GF-D8 (cell line): Measurements from ENCODE around the gene AMT.

Experiments
- DNase-seq: peaks from one replicate; lab custom pipeline; 2025; lab: John Stamatoyannopoulos, UW

The AMT gene

DNA sequence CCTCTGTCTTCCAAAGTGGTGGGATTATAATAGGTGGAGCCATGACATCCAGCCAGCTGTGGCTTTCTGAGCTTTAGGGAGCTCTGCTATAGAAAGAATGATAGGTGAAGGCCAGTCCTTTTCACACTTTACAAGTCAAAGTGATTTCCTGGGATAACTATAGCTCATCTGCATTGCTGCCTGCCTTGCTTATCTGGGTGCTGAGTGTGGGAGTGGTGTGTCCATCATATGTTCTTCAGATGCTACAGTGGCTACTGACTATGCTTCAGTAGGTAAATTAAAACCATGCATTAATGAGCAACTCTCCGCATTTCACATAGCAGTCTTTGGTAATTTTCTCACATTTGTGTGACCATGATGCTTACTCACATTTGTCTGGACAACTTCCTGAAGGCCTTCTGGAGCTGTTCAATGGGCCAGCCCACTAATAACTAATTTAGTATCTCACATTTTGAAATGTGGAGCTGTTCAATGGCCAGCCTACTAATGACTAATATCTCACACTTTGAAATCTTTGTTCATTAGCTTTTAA lies 33.9 kb downstream of the AMT start:
- no peak for DNase-seq

GRCh38 chr3:49387721-49388120 lies 34.6 kb downstream of the AMT start:
- no peak for DNase-seq

DNA sequence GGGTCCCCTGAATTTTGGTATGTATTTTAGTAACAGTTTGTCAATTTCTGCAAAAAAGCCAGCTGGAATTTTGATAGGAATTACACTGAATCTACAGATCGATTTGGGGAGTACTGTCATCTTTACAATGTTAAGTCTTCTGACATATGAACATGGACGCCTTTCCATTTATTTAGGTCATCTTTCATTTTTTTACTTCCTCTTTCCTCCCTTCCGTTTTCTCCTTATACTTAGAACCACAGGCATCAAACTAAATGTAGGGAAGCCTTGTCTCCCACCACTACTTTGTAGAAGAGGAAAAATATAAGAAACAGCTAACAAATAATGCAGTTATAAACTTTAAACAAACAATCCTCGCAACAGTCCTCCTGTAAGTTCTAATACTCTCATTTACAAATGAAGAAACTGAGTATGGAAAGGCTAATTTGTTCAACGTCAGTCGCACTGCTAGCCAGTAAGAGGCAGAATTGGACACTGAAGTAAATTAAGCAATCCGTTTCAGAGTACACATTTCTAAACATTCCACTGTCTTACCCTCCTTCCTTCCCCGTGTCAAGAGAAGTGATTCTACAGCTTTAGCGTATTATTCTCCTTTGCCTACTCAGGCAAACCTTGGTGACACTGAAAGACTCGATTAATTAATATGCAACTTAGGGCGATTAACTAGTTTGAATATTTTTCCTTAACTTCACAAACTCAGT lies 36.1 kb downstream of the AMT start:
- peak; percentile 59 for DNase-seq

GRCh38 chr3:49385617-49386016 lies 36.7 kb downstream of the AMT start:
- DNase-seq, result no peak

DNA sequence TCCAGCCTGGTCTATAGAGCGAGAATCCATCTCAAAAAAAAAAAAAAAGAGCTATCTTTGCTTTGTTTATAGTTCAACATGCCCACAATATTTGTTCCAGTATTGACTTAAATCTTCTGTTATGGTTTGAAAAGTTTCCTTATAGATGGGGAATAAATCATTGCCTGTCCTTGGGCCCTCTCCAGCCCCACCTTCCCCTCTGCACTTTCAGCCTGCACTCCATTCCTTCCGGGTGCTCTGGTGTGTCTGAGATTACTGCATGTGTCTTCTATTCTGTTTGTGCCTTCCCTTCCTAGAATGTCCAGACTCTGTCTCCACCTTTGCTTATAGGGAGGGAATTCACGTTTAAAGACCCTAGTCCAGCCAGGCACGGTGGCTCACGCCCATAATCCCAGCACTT lies 38.9 kb downstream of the AMT start:
- no peak for DNase-seq

GRCh38 chr3:49378249-49378895 lies 43.9 kb downstream of the AMT start:
- DNase-seq, result no peak

GRCh38 chr3:49377483-49377882 lies 44.8 kb downstream of the AMT start:
- DNase-seq, result peak; percentile 48

DNA sequence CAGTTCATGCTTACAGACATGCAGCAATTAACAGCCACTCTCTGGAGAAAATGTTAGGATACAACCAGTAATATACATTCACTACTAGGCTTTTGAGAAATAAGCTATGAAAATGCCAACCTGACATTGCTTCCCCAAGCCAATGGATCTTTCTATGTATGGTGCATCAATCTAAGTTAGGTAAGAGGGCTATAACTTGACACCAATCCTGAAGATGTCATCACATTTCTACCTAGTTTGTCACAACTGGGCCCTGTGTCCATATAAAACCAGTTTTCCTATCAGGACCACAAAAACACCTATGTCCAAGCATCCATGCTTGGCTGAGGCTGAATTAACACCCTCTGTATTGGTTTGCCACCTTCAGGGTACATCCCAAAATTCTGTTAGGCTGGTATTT lies 50.3 kb downstream of the AMT start:
- DNase-seq, result no peak

GRCh38 chr3:49370585-49371290 lies 51.5 kb downstream of the AMT start:
- DNase-seq, result no peak
